ENCODE results near the gene BCL2.

- TF ChIP-seq CTCF (IDR thresholded peaks at IDR 0.05; ENCODE audit: borderline replicate concordance, extremely low read depth, low read length, poor library complexity, severe bottlenecking) (no peak), EZH2 (IDR thresholded peaks at IDR 0.05; ENCODE audit: borderline replicate concordance, low read depth, low read length, severe bottlenecking) (no peak)
These were observed 222.4 kb downstream of the BCL2 start for GRCh38 chr18:63097178-63097577.
